K562 (cell line): Measurements from ENCODE around the gene SERTAD3. TPM values are rescaled to one million over a fixed set of nuclear protein-coding genes. Genes with fewer than 3 reads are reported as not detected.

Experiments used
- ATF7 ChIP-seq: fragments of 450-650 bp; IDR thresholded peaks from 2 replicates; pipeline ENCODE4 v1.7.1; 2014; ENCODE audit warnings: mild to moderate bottlenecking, moderate library complexity
- CHD2 ChIP-seq: IDR thresholded peaks from 2 replicates; pipeline ENCODE4 v1.6.1; 2011; ENCODE audit warnings: low read depth, low read length
- ELK3 ChIP-seq: fragments of 450-650 bp; formaldehyde crosslinking; IDR thresholded peaks from 2 replicates; pipeline ENCODE4 v1.4.0; 2020; ENCODE audit warnings: mild to moderate bottlenecking
- JUNB ChIP-seq: fragments of 450-650 bp; formaldehyde crosslinking; conservative IDR thresholded peaks from 2 replicates; pipeline ENCODE4 v1.4.0; 2020; ENCODE audit warnings: mild to moderate bottlenecking
- NUFIP1 ChIP-seq: fragments of 450-650 bp; IDR thresholded peaks from 2 replicates; pipeline ENCODE4 v1.6.1; 2018; ENCODE audit not compliant: partially characterized antibody
- SRF ChIP-seq, 2 experiments: fragments of 250-450, 450-650 bp in 1 of 2; sonication (Bioruptor Pico) in 1 of 2; sonication (generic) in 1 of 2; formaldehyde crosslinking; IDR thresholded peaks; 2 replicates each; pipeline versions ENCODE4 v1.5.0 to v1.5.1; 2020 to 2022; ENCODE audit warnings: mild to moderate bottlenecking in 1 of 2, missing genetic modification reagents in 1 of 2
- TCF3 ChIP-seq: sonication (generic); formaldehyde crosslinking; IDR thresholded peaks from 2 replicates; pipeline ENCODE4 v1.4.0; 2020; ENCODE audit warnings: mild to moderate bottlenecking, missing genetic modification reagents
- ZBTB1 ChIP-seq: sonication (generic); formaldehyde crosslinking; IDR thresholded peaks from 2 replicates; pipeline ENCODE4 v1.8.1; 2023; ENCODE audit warnings: missing genetic modification reagents, low read depth, mild to moderate bottlenecking, borderline replicate concordance
- ZBTB12 ChIP-seq: fragments of 250-450 bp; sonication (Bioruptor Pico); IDR thresholded peaks from 2 replicates; pipeline ENCODE4 v1.4.0; 2020
- polyA plus RNA-seq, 8 experiments: library from polyadenylated mRNA; depleted of rRNA in 4 of 8; stranded (reverse) in 5 of 8; unstranded in 3 of 8; fragments of >200 nt; fragmentation: Nextera tagmentation in 2 of 8; fragmentation: Illumina TruSeq in 1 of 8; extraction: Ambion mirVana in 2 of 8; extraction: Trizol in 1 of 8; gene quantifications; 2 replicates each; pipeline versions ENCODE4 v1.2.1 to v1.2.3, GENCODE V29; 2011 to 2014; ENCODE audit warnings: inconsistent platforms in 1 of 8, missing spikeins in 1 of 8
- total RNA-seq, 7 experiments: library from RNA; depleted of rRNA in 6 of 7; stranded (reverse); fragments of >200 nt in 6 of 7; fragmentation: Illumina TruSeq in 2 of 7; extraction: Trizol in 2 of 7; gene quantifications; 2 replicates each; pipeline versions ENCODE4 v1.2.1 to v1.2.3, GENCODE V29; 2011 to 2021; ENCODE audit warnings: low replicate concordance in 1 of 7

Gene SERTAD3
- total and polyA plus RNA-seq, 9 of the 15 experiments (the other 6 are each of a cell fraction or from before 2014, with no cell fraction given): 5.4 to 28.9 (median 17.5) TPM

- no peak for TF ChIP-seq JUNB (CRISPR knock-in tag)
- 0 out of 2 replicates have a peak, but pooled peaks have one; percentile 49 for TF ChIP-seq CHD2
- TF ChIP-seq TCF3 (CRISPR knock-in tag): no peak
- peak; percentile 87; the same call in 1 of the 2 replicates for TF ChIP-seq ATF7
- no peak for TF ChIP-seq NUFIP1
- TF ChIP-seq ELK3: no peak
- no peak for TF ChIP-seq ZBTB1
- peak; percentile 80 for TF ChIP-seq ZBTB12 (CRISPR knock-in tag)
- peak in 1 of 2 experiments; percentile 92; a peak in 2 of 4 replicates for TF ChIP-seq SRF (CRISPR knock-in tag; IDR thresholded peaks at IDR 0.05)
Observed at GRCh38 chr19:40444000-40444824, at the start of gene SERTAD3 (continued).
